Thyroid gland (tissue), 4 donors: ENCODE results near the gene SETD2.

Experiments
- CTCF ChIP-seq, 6 experiments: fragments of 200-600 bp in 3 of 6; fragments of 450-650 bp in 3 of 6; sonication (generic) in 3 of 6; IDR thresholded peaks; one replicate each; pipeline ENCODE4 v1.5.1; 2016 to 2019; ENCODE audit warnings: antibody characterized with exemption in 6 of 6, mild to moderate bottlenecking in 2 of 6, inconsistent platforms in 1 of 6, moderate library complexity in 1 of 6
- POLR2A ChIP-seq, 2 donors: fragments of 450-650 bp; IDR thresholded peaks; one replicate each; pipeline ENCODE4 v1.6.1; 2017; ENCODE audit warnings: antibody characterized with exemption in 2 of 2, mild to moderate bottlenecking in 2 of 2, moderate library complexity in 1 of 2

- TF ChIP-seq CTCF (IDR thresholded peaks at IDR 0.05) (no peak), POLR2A (IDR thresholded peaks at IDR 0.05) (no peak)
Measured at GRCh38 chr3:46988616-46989015, 175.3 kb downstream of the SETD2 start.
